B cell (primary cell): ENCODE results near the gene ARL2.

Source experiments
- CTCF ChIP-seq: fragments of 200-600 bp; IDR thresholded peaks from one replicate; pipeline ENCODE4 v1.8.0; 2022; ENCODE audit warnings: antibody characterized with exemption, mild to moderate bottlenecking
- EZH2 ChIP-seq: IDR thresholded peaks from 2 replicates; pipeline ENCODE4 v1.6.1; 2012; ENCODE audit warnings: borderline replicate concordance, low read depth, mild to moderate bottlenecking, moderate library complexity, low read length; ENCODE audit not compliant: insufficient read depth, poor library complexity, severe bottlenecking

GRCh38 chr11:65045728-65046127 lies 31.8 kb downstream of the ARL2 start:
- TF ChIP-seq CTCF (no peak), EZH2 (no peak)
